ENCODE results near the gene OPALIN.
A peak's percentile ranks its signal among the peaks of the same experiment; 100 is the strongest.

Gene OPALIN

GRCh38 chr10:96384506-96384905 is 25.7 kb upstream of the OPALIN start:
- no peak for DNase-seq (ENCODE audit: low read depth)
- H3K4me3 ChIP-seq (ENCODE audit: low read depth, low read length) = no peak overlapping the region
- TF ChIP-seq, protein P1, sequence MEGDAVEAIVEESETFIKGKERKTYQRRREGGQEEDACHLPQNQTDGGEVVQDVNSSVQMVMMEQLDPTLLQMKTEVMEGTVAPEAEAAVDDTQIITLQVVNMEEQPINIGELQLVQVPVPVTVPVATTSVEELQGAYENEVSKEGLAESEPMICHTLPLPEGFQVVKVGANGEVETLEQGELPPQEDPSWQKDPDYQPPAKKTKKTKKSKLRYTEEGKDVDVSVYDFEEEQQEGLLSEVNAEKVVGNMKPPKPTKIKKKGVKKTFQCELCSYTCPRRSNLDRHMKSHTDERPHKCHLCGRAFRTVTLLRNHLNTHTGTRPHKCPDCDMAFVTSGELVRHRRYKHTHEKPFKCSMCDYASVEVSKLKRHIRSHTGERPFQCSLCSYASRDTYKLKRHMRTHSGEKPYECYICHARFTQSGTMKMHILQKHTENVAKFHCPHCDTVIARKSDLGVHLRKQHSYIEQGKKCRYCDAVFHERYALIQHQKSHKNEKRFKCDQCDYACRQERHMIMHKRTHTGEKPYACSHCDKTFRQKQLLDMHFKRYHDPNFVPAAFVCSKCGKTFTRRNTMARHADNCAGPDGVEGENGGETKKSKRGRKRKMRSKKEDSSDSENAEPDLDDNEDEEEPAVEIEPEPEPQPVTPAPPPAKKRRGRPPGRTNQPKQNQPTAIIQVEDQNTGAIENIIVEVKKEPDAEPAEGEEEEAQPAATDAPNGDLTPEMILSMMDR (conservative IDR thresholded peaks at IDR 0.05; ENCODE audit: low read depth, low read length) = no peak

GRCh38 chr10:96380821-96381220 is 22.0 kb upstream of the OPALIN start:
- TF ChIP-seq, protein P1 (conservative IDR thresholded peaks at IDR 0.05; ENCODE audit: low read depth, low read length) = no peak
- DNase-seq (ENCODE audit: low read depth) = peak; percentile 55
- no peak overlapping the region for H3K4me3 ChIP-seq (ENCODE audit: low read depth, low read length)

DNA sequence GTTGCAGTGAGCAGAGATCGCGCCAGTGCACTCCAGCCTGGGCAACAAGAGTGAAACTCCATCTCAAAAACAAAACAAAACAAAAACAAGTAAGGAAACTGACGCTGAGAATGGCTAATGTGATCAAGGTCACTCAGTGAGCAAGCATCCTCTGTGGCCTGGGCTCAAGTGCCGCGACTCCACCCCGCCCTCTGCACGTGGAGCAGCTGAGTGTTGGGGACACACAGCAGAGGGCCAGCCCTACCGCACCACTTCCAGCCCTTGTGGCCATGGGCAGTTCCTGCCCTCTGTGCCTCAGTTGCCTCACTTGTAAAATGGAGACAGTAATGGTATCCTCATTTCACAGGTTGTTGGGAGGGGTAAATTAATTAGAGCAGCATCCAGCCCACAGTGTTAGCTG is 21.0 kb upstream of the OPALIN start:
- no peak for DNase-seq (ENCODE audit: low read depth)
- H3K4me3 ChIP-seq (ENCODE audit: low read depth, low read length) = no peak overlapping the region
- TF ChIP-seq, protein P1 (conservative IDR thresholded peaks at IDR 0.05; ENCODE audit: low read depth, low read length) = no peak

- DNase-seq (ENCODE audit: low read depth) = no peak
- H3K4me3 ChIP-seq (ENCODE audit: low read depth, low read length) = no peak overlapping the region
Measured at GRCh38 chr10:96378741-96379140, 19.9 kb upstream of the OPALIN start.

DNA sequence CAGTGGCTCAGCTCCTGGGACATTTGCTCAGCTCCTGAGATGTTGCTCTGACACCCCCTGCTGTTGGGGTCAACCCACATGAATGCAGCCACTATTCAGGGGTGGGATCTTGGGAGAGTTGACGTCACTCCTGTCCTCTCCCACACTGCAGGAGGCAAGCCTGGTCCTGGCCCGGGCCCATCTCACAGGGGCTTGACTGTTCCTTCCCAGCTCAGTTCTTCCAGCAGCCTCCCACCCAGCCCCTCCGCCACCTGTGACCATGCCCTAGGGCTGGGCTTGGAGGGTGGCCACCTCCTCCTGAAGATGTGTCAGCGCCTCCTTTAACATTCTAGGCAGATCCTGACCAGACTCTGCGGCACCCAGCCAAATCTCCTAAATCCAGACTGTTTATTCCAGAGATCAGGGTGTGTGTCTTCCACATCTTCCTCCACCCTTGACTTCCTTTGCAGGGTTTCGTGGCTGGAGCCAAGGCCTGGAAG is 19.1 kb upstream of the OPALIN start:
- TF ChIP-seq, protein P1 (conservative IDR thresholded peaks at IDR 0.05; ENCODE audit: low read depth, low read length) = no peak
- DNase-seq (ENCODE audit: low read depth) = peak; percentile 92
- H3K4me3 ChIP-seq (ENCODE audit: low read depth, low read length) = no peak overlapping the region

More at GRCh38 chr10:96378741-96379140, 19.9 kb upstream of the OPALIN start:
- TF ChIP-seq, protein P1 (conservative IDR thresholded peaks at IDR 0.05; ENCODE audit: low read depth, low read length) = no peak

DNA sequence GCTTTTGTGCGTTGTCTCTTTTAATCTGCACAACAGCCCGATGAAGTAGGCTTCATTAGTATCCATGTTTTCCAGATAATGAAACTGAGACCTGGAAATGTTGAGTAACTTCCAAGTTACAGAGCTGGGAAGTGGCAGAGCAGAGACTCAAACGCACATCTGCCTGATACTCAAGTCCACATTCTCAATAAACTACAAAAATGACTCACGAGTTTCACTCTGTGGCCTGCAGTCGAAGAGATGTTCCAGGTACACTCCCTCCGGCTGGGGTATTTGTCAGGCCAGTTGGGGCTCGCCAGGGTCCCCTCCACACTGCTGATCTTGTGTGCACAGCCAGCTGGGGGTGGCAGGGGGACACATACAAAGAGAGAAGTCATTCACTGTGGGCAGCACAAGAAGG is 17.7 kb upstream of the OPALIN start:
- TF ChIP-seq, protein P1 (conservative IDR thresholded peaks at IDR 0.05; ENCODE audit: low read depth, low read length) = no peak
- DNase-seq (ENCODE audit: low read depth) = no peak
- H3K4me3 ChIP-seq (ENCODE audit: low read depth, low read length) = no peak overlapping the region

- H3K4me3 ChIP-seq (ENCODE audit: low read depth, low read length) = peak overlapping the region; percentile 58
- TF ChIP-seq, protein P1 (conservative IDR thresholded peaks at IDR 0.05; ENCODE audit: low read depth, low read length) = peak; percentile 99
- DNase-seq (ENCODE audit: low read depth) = peak; percentile 92
Measured at GRCh38 chr10:96374985-96375830, 16.4 kb upstream of the OPALIN start.

All from choroid plexus epithelial cell (primary cell).